HepG2 (cell line): ENCODE measurements around the gene USP7. TPM values are rescaled to one million over a fixed set of nuclear protein-coding genes. Genes with fewer than 3 reads are reported as not detected.

Experiments used
- ARNT ChIP-seq: fragments of 450-650 bp; IDR thresholded peaks from 2 replicates; pipeline ENCODE4 v1.6.1; 2017
- ATF7 ChIP-seq, 2 experiments: fragments of 450-650 bp in 1 of 2; sonication (generic) in 1 of 2; formaldehyde crosslinking in 1 of 2; IDR thresholded peaks; 2 replicates each; pipeline versions ENCODE4 v1.4.0 to v1.6.1; 2016 to 2020; ENCODE audit warnings: antibody characterized with exemption in 1 of 2, mild to moderate bottlenecking in 1 of 2, missing genetic modification reagents in 1 of 2
- CBFB ChIP-seq: sonication (generic); formaldehyde crosslinking; IDR thresholded peaks from 2 replicates; pipeline ENCODE4 v1.4.0; 2020; ENCODE audit warnings: missing genetic modification reagents
- ELF1 ChIP-seq: sonication (generic); formaldehyde crosslinking; IDR thresholded peaks from 2 replicates; pipeline ENCODE4 v1.4.0; 2020; ENCODE audit warnings: missing genetic modification reagents
- HDAC2 ChIP-seq: sonication (generic); formaldehyde crosslinking; IDR thresholded peaks from 2 replicates; pipeline ENCODE4 v1.4.0; 2020; ENCODE audit warnings: missing genetic modification reagents
- HNF4G ChIP-seq, 2 experiments: sonication (generic) in 1 of 2; formaldehyde crosslinking in 1 of 2; IDR thresholded peaks; 2 replicates each; pipeline versions ENCODE4 v1.4.0 to v1.6.1; 2011 to 2020; ENCODE audit warnings: borderline replicate concordance in 2 of 2, low read depth in 2 of 2, mild to moderate bottlenecking in 2 of 2, low read length in 1 of 2, missing genetic modification reagents in 1 of 2, moderate library complexity in 1 of 2
- HNRNPK ChIP-seq: fragments of 200-400 bp; formaldehyde crosslinking; IDR thresholded peaks from 2 replicates; pipeline ENCODE4 v1.6.1; 2018; ENCODE audit warnings: low read length, low read depth, moderate library complexity, mild to moderate bottlenecking; ENCODE audit not compliant: poor library complexity, severe bottlenecking
- HNRNPLL ChIP-seq: fragments of 200-400 bp; formaldehyde crosslinking; IDR thresholded peaks from 2 replicates; pipeline ENCODE4 v1.6.1; 2017; ENCODE audit warnings: mild to moderate bottlenecking, low read depth, low read length; ENCODE audit not compliant: poor library complexity, severe bottlenecking
- MAF1 ChIP-seq: sonication (generic); formaldehyde crosslinking; IDR thresholded peaks from 2 replicates; pipeline ENCODE4 v1.5.0; 2020; ENCODE audit warnings: missing genetic modification reagents, borderline replicate concordance
- MED1 ChIP-seq: sonication (generic); formaldehyde crosslinking; IDR thresholded peaks from 2 replicates; pipeline ENCODE4 v1.4.0; 2020; ENCODE audit warnings: missing genetic modification reagents
- MZF1 ChIP-seq: sonication (generic); formaldehyde crosslinking; IDR thresholded peaks from 2 replicates; pipeline ENCODE4 v1.8.1; 2023; ENCODE audit warnings: mild to moderate bottlenecking, missing genetic modification reagents, borderline replicate concordance
- NBN ChIP-seq: fragments of 450-650 bp; conservative IDR thresholded peaks from 2 replicates; pipeline ENCODE4 v1.6.1; 2017
- PPARG ChIP-seq: conservative IDR thresholded peaks from 2 replicates; pipeline ENCODE4 v1.6.1; 2016; ENCODE audit warnings: missing biosample characterization, missing genetic modification reagents
- RBM22 ChIP-seq: fragments of 200-400 bp; formaldehyde crosslinking; optimal IDR thresholded peaks from 2 replicates; pipeline ENCODE3; 2017; ENCODE audit warnings: mild to moderate bottlenecking, low read length, moderate library complexity
- SMAD1 ChIP-seq: sonication (generic); formaldehyde crosslinking; IDR thresholded peaks from 2 replicates; pipeline ENCODE4 v1.4.0; 2020; ENCODE audit warnings: missing genetic modification reagents, low read depth, mild to moderate bottlenecking, borderline replicate concordance
- TCF7L2 ChIP-seq: IDR thresholded peaks from 2 replicates; pipeline ENCODE4 v1.6.1; 2011; ENCODE audit warnings: mild to moderate bottlenecking, low read depth, low read length, moderate library complexity
- TFDP2 ChIP-seq: sonication (generic); formaldehyde crosslinking; IDR thresholded peaks from 2 replicates; pipeline ENCODE4 v1.4.0; 2020; ENCODE audit warnings: missing genetic modification reagents
- THAP7 ChIP-seq: sonication (generic); formaldehyde crosslinking; IDR thresholded peaks from 2 replicates; pipeline ENCODE4 v1.8.1; 2023; ENCODE audit warnings: mild to moderate bottlenecking, missing genetic modification reagents
- U2AF1 ChIP-seq: fragments of 200-400 bp; formaldehyde crosslinking; optimal IDR thresholded peaks from 2 replicates; pipeline ENCODE3; 2017; ENCODE audit warnings: mild to moderate bottlenecking, low read depth, low read length
- ZBTB8A ChIP-seq: sonication (generic); formaldehyde crosslinking; IDR thresholded peaks from 2 replicates; pipeline ENCODE4 v1.4.0; 2020; ENCODE audit warnings: mild to moderate bottlenecking, low read depth, missing genetic modification reagents, borderline replicate concordance
- ZNF329 ChIP-seq: sonication (generic); formaldehyde crosslinking; IDR thresholded peaks from 2 replicates; pipeline ENCODE4 v1.9.0; 2021; ENCODE audit warnings: low read depth, mild to moderate bottlenecking, missing genetic modification reagents
- ZNF432 ChIP-seq: sonication (generic); formaldehyde crosslinking; IDR thresholded peaks from 2 replicates; pipeline ENCODE4 v1.5.0; 2020; ENCODE audit warnings: missing genetic modification reagents, mild to moderate bottlenecking, borderline replicate concordance
- ZNF572 ChIP-seq: sonication (generic); formaldehyde crosslinking; IDR thresholded peaks from 2 replicates; pipeline ENCODE4 v1.5.1; 2020; ENCODE audit warnings: mild to moderate bottlenecking, missing genetic modification reagents
- ZNF577 ChIP-seq: sonication (generic); formaldehyde crosslinking; IDR thresholded peaks from 2 replicates; pipeline ENCODE4 v1.4.0; 2020; ENCODE audit warnings: mild to moderate bottlenecking, low read depth, missing genetic modification reagents, borderline replicate concordance
- ZNF788 ChIP-seq: sonication (generic); formaldehyde crosslinking; IDR thresholded peaks from 2 replicates; pipeline ENCODE4 v1.5.0; 2020; ENCODE audit warnings: mild to moderate bottlenecking, missing genetic modification reagents, borderline replicate concordance
- polyA plus RNA-seq, 8 experiments: library from polyadenylated mRNA; depleted of rRNA in 3 of 8; stranded (reverse) in 7 of 8; unstranded in 1 of 8; fragments of >200 nt; fragmentation: Illumina TruSeq in 4 of 8; extraction: Trizol in 4 of 8; gene quantifications; 2 replicates each; pipeline versions ENCODE4 v1.2.1 to v1.2.3, GENCODE V29; 2011 to 2016; ENCODE audit warnings: low read depth in 4 of 8, missing spikeins in 1 of 8, mixed read lengths in 1 of 8; ENCODE audit not compliant: insufficient read depth in 1 of 8
- total RNA-seq, 5 experiments: library from RNA; depleted of rRNA; stranded (reverse); fragments of >200 nt; fragmentation: Illumina TruSeq; extraction: Trizol; gene quantifications; 2 replicates each; pipeline ENCODE4 v1.2.3, GENCODE V29; 2016; ENCODE audit warnings: low read depth in 1 of 5
- TF ChIP-seq, protein P1 (sequence below): sonication (generic); formaldehyde crosslinking; IDR thresholded peaks from 2 replicates; pipeline ENCODE4 v1.4.0; 2020; ENCODE audit warnings: mild to moderate bottlenecking, missing genetic modification reagents
- TF ChIP-seq, protein P2 (sequence below): sonication (generic); formaldehyde crosslinking; IDR thresholded peaks from 2 replicates; pipeline ENCODE4 v1.5.0; 2020; ENCODE audit warnings: missing genetic modification reagents

The USP7 gene
- total and polyA plus RNA-seq, 2 of the 13 experiments (the other 11 are each of a cell fraction or from before 2014, with no cell fraction given): 52.5 to 173 TPM

DNA sequence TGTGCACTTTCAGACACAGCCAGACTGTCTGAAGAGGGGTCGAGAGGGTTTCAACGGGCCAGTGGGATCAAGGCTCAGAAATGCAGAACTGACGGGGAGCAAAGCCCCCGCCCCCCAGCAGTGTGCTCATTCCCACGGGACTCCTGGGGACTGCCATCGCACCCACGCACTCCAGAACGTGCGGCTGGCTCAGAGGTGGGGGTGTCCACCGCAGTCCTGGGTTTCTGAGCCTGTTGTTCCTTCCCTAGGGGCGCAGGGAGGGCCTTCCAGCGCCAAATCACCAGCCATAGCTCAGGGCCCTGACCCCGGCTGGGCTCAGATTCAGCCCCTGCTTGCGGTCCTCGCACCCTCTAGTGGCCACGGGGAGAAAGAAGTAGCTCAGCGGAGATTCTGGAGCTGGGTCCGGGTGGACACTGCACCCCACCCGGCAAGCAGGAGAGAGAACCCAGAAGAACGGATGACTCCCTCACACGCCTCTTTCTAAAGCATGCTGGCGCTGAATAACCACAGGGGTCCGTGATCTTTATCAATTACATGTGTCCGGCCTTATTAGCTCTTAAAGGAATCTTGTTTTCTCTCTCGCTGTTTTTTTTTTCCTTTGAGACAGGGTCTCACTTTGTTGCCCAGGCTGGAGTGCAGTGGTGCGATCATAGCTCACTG, 45.0 kb upstream of the USP7 start (continued):
- peak; percentile 89; the same call in 1 of the 2 replicates for TF ChIP-seq ZNF788 (CRISPR knock-in tag)
- peak; percentile 51; the same call in 1 of the 2 replicates for TF ChIP-seq PPARG (CRISPR knock-in tag)
- no peak for TF ChIP-seq TFDP2 (CRISPR knock-in tag)
- TF ChIP-seq MZF1: no peak; the same call in 1 of the 2 replicates
- no peak for TF ChIP-seq ZNF432 (CRISPR knock-in tag)
- TF ChIP-seq ZNF572 (CRISPR knock-in tag): peak; percentile 45; the same call in 1 of the 2 replicates
- TF ChIP-seq SMAD1 (CRISPR knock-in tag): peak; percentile 98
- no peak for TF ChIP-seq HNRNPK
- no peak for TF ChIP-seq NBN
- peak; percentile 73 for TF ChIP-seq HNRNPLL
- TF ChIP-seq CBFB (CRISPR knock-in tag): 0 out of 2 replicates have a peak, but pooled peaks have one; percentile 50
- TF ChIP-seq MAF1 (CRISPR knock-in tag): 0 out of 2 replicates have a peak, but pooled peaks have one; percentile 51
- TF ChIP-seq HDAC2 (CRISPR knock-in tag): peak; percentile 81
- TF ChIP-seq ZNF577 (CRISPR knock-in tag): no peak
- no peak for TF ChIP-seq ATF7 (IDR thresholded peaks at IDR 0.05)
- no peak for TF ChIP-seq ATF7 (CRISPR knock-in tag; IDR thresholded peaks at IDR 0.05)
- TF ChIP-seq, protein P1, sequence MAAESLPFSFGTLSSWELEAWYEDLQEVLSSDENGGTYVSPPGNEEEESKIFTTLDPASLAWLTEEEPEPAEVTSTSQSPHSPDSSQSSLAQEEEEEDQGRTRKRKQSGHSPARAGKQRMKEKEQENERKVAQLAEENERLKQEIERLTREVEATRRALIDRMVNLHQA (CRISPR knock-in tag): no peak
- peak; percentile 16; the same call in 1 of the 2 replicates for TF ChIP-seq HNF4G (IDR thresholded peaks at IDR 0.05; ENCODE audit: borderline replicate concordance, low read depth, low read length)
- peak; percentile 14; the same call in 1 of the 2 replicates for TF ChIP-seq HNF4G (CRISPR knock-in tag; IDR thresholded peaks at IDR 0.05; ENCODE audit: borderline replicate concordance, low read depth)
- TF ChIP-seq TCF7L2: no peak
- no peak for TF ChIP-seq U2AF1
- no peak for TF ChIP-seq ARNT
- no peak for TF ChIP-seq ZBTB8A (CRISPR knock-in tag)
- TF ChIP-seq ELF1: peak; percentile 42; the same call in 1 of the 2 replicates
- TF ChIP-seq, protein P2, sequence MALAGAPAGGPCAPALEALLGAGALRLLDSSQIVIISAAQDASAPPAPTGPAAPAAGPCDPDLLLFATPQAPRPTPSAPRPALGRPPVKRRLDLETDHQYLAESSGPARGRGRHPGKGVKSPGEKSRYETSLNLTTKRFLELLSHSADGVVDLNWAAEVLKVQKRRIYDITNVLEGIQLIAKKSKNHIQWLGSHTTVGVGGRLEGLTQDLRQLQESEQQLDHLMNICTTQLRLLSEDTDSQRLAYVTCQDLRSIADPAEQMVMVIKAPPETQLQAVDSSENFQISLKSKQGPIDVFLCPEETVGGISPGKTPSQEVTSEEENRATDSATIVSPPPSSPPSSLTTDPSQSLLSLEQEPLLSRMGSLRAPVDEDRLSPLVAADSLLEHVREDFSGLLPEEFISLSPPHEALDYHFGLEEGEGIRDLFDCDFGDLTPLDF: no peak
- 0 out of 2 replicates have a peak, but pooled peaks have one; percentile 69 for TF ChIP-seq ZNF329 (CRISPR knock-in tag)
- TF ChIP-seq MED1: peak; percentile 83
- TF ChIP-seq RBM22: no peak
- peak; percentile 59; the same call in 1 of the 2 replicates for TF ChIP-seq THAP7 (CRISPR knock-in tag)
